GM21576 (cell line): Measurements from ENCODE around the gene CCDC187.

Experiments used
- ATAC-seq: cut with Tn5 transposase; IDR thresholded peaks from one replicate; pipeline ENCODE4 v1.9.1; 2021; ENCODE audit warnings: mild to moderate bottlenecking, moderate library complexity; ENCODE audit not compliant: unreplicated experiment

The CCDC187 gene

DNA sequence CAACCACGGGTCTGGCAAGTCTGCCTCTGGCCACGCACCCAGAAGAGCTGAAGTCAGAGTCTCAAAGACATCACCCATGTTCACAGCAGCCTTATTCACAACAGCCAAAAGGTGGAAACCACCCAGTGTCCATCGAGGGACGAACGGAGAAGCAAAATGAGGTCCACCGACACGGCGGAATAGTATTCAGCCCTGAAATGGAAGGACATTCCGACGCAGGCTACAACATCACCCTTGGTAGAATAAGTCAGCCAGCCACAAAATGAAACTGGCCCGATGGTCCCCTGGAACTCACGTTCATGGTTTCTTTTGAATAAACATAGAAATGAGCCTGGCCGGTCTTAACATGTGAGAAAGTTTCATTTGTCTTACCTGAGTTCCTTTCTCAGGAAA lies 16.9 kb downstream of the CCDC187 start:
- ATAC-seq, result no peak

DNA sequence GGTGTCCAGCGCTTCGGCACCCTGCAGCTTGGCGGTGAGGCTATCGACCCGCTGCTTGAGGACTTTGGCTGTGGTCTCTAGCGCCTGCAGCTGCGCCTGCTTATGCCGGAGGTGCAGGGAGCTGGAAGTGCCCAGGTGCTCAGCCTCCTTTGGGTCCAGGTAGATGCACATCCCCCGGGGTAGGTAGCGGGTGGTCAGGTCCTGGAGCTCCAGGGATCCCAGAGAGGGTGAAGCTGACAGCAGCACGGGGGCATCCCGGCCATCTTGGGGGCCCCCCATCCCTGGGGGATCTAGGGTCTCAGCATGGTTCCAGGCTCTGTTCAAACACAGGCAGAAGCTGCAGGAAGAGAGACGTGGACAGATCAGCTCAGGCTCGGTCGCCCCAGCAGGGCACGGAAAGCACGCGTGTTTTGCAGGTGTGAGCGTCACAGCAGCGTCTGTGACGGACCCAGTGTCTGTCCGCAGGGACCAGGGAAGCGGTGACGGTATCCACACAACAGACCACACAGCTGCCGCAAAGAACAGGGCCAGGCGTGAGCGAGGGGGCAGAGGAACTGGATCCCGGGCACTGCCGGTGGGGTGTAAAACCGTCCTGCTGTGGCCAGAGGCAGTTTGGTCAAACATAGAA lies 17.4 kb downstream of the CCDC187 start:
- no peak for ATAC-seq

DNA sequence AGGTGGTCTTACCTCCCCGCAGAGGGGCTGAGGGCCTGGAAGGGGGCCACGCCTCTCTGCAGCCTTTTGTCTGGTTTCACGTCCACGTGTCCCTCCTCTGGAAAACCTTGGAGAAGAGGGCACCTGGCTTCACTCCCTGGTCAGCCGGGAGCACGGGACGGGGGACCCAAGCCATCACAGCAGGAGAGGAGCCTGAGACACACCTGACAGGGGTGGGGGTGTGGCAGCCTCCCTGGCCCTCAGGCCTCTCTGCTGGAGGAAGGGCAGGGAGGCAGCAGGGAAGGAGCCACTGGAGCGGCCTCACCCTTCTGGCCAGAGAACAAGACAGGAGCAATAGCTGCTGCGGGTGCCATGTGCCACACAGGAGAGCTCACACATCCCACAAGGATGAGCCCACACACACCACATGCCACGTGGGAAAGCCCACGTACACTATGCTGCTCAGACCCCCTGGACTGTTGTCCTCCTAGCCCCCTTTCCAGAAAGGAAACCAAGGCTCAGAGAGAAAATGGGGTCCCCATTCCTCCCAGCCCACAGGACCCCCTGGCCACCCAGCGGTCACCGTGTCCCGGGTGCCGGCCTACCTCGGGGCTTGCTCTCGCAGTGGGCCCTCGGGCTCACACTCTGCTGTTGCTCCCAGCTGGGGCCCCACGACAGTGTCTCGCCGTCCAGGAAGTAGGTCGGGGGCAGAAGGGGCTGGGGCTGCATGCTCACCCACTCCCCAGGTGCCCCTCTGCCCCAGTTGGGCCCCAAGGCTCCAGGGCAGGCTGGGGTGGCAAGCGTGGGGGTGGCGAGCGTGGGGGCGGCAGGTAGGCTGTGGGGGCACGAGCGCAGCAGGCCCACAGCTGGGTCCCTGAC lies 18.2 kb downstream of the CCDC187 start:
- no peak for ATAC-seq

DNA sequence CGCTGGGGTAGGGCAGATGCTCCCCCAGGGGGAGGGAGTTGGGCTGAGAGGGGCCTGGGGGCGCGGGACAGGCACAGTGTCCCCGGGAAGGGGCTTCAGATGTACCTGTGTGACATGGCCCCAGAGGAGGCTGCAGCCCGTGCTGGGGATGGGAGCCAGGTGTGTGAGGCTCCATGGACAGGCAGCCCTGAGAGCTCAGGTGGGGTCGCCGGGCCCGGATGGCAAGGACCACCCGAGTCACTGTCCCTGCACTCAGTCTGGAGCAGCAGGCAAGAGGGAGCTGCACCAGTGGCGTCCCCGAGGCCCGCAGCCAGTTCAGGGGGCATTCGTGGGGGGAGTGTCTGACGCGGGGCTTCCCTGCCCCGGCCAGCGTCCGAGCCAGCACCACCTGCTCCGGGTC lies 18.9 kb downstream of the CCDC187 start:
- ATAC-seq, result no peak

DNA sequence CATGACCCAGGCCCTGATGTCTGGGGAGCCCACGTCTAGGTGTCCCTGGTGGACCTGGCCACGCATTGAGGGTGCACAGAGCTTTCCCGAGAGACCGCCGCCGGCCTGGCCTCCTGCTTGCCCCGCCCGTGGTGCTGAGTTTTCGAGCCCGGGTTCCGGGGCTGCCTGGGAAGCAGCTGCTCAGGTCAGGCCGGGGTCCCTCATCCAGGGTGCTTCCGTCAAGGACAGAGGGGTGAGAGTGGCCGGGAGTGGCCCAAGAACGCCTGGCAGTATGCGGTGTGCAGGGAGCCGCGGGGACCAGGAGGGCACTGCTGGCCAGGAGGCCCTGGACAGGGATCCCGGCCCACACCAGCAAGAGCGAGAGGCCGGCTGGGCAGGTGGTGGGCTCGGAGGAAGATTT lies 19.6 kb downstream of the CCDC187 start:
- no peak for ATAC-seq

DNA sequence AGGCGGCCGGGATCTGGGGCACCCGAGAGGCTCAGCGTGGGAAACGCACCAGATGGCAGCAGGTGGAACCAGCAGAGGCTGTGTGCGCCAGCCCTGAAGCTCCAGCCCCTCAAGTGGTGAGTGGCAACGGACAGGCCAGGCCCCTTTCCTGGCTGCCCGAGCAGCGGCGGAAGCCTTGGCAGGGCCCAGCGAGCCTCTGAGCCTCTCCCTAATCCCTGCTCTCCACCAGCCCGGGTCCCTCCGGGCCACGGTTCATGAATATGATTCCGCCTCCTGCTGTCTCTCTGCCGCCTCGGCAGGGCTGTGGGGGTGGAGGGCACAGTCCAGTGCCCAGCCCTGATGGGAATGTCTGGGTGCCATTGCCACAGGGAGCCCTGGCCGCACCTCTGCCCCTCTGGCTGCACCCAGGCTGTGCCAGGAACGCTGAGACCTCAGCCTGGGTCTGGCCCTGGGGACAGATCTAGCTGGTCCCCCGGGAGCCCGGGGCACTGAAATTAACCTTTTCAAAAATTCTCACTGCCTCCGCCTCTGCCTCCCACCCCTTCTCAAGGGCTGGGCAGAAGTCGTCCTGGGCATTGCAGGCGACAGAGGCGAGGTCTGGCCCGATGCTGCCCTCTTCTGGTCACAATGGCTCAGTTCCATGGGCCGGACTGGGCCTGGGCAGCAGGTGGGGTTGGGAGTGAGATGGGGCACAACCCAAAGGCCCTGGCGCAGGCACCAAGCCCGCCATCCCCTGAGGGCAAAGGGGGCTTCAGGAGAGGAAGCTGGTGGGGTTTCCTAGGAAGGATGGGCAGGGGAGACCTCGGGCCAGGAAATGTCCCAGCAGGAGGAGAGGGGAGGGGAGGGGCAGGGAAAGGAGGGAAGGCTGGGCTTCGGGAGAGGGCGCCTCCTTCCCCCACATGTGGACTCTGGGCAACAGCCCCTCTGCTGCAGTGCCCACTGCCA lies 20.3 kb downstream of the CCDC187 start:
- ATAC-seq, result no peak

DNA sequence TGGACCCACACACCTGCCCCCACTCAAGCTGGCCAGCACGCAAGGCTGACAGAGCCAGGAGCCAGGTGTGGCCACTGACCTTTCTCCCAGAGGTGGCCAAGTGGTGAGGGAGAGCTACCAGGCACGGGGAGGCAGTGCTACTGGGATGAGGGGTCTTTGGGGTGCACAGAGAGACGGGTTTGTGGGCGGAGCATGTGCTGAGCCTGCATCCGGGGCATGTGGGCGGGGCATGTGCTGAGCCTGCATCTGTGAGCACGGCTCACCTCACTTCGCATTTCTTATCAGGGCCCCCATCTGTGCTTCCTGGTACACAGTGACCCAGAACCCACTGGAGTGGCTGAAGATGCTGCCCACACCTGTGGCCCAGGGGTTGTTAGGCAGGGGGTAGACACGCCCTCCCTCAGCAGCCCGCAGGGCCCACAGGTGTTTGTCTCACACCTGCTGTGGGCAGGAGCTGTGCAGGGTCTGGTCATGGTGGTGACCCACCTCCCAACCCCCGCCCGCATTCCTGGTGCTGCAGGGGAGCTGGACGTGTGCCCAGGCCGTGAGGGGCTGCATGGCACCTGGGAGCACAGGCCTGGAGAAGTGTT lies 21.5 kb downstream of the CCDC187 start:
- ATAC-seq, result no peak

DNA sequence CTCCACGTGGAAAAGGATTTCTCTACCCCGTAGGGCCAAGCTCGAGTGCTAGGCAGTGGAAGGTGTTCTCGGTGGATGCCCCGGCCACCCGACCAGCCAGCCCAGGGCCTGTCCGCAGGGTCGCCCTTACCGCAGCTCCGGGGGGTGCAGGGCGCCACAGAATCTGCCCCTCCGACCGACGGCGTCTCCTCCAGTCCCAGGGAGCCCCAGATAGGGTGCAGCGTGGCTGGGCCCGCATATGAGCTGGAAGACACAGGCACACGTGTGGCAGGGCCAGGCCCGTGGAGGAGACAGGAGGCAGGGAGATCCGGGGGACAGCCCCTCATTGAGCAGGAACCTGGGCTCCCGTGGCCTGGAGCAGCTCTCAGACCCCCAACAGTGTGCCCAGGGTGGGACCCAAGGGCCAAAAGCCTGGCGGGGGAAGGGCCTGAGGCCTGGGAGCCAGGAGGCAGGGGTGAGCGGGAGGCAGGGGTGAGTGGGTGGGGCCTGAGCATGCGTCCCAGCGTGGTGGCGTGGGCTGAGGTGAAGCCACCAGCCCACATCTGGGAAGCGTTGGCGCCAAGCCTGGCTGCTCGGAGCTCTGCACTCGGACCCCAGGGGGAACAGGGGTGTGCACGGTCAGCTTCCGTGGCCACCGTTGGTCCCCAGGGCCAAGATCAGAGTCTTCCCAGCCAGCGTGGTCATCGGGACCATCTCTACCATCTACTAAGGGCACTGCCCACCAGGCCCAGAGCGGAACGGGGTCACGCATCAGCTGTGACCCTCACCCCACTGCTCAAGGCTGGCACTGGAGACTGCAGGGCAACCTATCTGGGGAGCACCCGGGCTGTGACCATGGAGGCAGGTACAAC lies 22.2 kb downstream of the CCDC187 start:
- no peak for ATAC-seq

DNA sequence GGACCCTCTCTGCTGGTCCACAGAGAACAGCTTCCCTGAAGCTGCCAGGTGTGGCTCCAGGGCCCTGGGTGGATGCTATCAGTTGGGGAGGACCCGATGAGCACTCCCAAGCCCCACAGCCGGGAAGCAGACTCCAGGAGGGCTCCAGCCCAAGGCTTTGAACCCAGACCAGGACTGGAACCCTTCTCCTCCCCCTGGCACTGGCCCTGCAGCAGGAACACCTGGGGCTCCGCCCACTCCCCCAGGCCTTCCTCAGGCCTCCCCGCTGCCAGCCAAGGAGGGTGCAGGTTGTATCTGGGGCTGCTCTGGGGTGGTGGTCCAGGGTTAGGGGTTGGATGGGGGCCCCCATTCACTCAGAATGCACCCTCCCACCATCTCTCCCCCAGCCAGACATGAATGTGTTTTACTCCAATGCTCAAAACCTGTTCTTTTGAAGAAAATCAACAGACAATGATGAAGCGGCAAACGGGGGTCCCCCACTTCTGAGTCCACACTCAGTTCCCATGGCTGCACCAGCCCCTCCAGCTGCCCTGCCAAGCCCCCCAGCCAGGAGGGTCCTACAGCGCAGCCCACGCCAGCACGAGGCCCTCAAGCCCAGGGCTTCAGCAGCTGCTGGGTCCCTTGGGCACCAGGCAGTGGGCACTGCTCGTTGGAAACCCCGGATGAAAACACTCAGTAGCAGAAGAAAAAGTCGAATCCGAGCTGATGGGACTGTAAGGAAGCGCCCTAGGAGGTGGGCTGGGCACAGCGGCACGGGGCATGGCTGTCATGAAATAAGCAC lies 23.2 kb downstream of the CCDC187 start:
- no peak for ATAC-seq

DNA sequence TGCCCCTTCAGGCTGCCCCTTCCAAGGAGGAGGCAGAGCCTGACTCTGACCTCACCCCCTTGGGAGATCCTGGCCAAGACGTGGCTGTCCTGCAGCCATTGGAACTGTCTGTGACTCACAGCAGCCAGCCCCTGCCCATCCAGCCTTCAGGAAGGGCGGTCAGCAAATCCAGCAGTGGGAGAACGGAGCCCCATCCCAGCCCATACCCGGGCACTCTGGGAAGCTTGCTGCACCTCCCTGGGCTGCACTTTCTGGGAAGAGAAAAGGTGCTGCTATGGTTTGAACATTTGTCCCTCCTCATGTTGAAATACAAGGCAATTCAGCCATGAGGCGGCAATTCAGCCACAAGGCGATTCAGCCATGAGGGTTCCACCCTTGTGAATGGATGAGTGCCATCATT lies 24.4 kb downstream of the CCDC187 start:
- ATAC-seq, result no peak

DNA sequence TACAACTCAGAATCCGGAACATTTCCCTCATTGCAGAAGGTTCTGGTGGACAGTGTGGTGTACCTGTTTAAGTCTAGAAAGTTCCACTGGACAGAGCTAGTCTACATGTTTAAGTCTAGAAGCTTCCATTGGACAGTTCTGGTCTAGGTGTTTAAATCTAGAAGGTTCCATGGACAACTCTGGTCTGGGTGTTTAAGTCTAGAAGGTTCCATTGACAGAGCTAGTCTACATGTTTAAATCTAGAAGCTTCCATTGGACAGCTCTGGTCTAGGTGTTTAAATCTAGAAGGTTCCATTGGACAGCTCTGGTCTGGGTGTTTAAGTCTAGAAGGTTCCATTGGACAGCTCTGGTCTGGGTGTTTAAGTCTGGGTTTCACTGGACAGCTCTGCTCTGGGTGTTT lies 25.0 kb downstream of the CCDC187 start:
- ATAC-seq, result no peak

DNA sequence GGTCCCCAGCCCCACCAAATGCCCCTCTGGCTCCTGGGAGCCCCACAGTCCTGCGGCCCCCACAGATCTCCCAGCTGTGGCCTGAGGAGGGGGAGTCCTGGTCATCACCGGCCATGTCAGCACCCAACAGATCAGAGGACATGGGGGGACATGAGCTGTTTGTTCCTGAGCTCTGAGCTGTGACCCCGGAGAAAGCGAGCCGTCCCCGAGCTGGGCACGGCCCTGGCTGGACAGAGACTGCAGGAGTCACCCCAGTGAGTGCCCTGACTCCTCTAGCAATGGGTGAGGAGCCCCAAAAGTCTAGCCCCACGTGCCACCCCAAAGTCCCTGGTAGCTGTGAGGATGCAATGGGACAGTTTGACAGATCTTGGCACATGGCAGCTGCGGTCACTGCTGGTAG lies 25.7 kb downstream of the CCDC187 start:
- no peak for ATAC-seq

DNA sequence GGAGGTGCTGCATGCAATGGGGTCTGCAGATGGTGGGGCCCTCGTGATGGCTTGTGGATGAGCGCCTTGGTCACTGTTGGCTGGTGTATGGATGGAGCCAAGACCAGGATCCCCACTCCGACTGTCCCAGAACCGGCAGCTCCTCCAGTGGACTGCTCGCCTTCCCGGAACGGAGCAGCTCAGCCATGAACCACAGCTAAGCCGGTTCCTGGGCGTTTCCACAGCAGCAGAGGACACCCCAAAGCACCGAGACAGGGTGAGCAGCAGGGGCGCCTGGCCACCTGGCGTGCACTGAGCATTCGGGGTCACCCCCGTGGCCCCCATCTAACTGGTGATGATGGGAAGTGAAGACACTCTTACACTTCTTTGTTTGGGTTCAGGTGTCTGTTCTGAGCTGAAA lies 26.1 kb downstream of the CCDC187 start:
- ATAC-seq, result no peak

DNA sequence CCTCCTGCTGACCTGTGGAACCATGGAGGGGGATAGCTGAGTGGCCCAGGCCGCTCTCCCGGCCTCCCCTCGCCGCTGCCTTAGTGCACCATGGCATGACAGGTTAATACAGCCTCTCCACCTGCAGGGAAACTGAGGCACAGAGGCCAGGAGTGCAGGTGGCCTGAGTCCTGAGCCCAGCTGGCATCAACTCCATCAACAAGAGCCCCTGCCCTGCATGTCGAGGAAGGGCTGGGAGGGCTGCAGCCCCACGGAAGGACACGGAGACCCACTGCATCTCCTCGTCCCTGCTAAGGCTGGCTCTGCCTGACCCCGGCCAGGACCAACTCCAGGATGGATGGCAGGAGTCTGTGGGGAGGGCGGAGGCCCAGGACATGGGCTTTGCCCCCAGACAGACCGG lies 27.2 kb downstream of the CCDC187 start:
- ATAC-seq, result no peak

DNA sequence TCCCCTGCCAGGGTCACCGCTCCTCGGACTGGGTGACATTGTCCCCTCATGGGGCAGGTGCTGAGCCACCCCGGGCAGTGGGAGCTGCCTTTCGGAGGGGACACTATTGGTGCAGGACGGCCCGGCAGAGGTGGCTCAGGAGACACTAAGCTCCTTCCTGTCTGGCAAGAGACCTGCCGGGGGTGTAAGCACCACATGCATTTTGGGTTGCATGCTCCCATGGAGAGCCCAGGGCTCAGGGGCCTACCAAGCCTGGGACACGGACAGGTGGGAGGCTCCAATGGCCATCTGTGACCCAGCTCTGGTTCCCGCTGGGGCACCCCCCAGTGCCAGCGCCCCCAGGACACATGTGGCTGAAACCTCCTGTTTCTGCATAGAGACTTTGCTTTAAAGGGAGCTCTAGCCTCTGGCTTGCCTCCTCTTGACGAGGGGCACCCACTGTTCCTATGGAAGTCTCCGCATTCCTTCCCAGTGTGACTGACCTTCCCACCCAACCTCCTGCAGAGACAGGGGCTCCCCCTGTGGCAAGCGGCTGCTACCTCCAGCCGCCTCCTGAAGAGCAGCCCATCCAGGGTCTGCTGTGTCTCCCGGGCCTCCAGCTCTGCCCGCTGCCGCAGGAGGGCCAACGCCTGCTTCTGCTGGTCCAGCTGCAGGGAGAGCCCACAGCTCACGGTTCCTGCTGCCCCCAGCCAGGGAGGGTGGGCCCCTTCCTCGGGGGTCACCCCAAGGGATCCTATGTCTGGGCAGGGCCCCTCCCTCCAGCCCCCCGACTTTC lies 28.1 kb downstream of the CCDC187 start:
- no peak for ATAC-seq

DNA sequence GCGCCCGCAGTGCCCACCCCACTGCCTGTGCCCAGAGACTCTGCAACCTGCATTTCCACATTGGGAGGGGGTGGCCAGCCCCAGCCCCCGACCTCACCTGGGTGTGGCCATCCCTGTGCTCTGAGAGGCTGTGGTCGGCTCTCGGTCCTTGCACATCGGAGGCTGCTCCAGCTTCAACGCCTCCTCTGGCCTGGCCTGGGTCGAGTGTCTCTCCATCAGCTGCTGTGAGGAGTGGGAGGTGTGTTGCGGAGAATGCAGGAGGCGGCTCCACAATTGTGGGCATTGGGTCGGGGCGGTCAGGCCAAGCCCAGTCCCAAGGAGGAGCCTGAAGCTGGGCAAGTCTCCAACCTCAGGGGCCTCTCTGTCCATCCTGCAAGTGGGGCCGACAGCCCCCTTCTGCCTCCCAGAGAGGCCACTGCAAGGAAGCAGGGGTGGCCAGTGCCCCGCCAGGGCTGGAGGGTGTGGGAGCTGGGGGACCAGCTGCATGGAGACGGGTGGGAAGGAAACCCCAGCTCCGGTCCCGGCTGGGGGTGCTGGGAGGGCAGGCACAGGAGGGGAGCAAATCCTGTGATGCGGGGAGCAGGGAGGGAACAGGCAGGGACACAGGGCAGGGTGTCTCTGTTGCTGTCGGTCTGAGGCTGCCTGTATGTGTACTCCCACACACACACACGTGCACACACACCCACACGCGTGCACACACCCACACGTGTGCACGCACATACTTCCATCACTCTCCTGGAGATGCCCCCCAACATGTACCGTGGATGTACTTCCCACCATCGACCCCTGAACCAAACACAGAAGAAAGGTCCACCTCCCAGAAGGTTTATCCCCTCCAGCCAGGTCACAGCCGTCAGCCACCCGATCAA lies 28.9 kb downstream of the CCDC187 start:
- no peak for ATAC-seq

DNA sequence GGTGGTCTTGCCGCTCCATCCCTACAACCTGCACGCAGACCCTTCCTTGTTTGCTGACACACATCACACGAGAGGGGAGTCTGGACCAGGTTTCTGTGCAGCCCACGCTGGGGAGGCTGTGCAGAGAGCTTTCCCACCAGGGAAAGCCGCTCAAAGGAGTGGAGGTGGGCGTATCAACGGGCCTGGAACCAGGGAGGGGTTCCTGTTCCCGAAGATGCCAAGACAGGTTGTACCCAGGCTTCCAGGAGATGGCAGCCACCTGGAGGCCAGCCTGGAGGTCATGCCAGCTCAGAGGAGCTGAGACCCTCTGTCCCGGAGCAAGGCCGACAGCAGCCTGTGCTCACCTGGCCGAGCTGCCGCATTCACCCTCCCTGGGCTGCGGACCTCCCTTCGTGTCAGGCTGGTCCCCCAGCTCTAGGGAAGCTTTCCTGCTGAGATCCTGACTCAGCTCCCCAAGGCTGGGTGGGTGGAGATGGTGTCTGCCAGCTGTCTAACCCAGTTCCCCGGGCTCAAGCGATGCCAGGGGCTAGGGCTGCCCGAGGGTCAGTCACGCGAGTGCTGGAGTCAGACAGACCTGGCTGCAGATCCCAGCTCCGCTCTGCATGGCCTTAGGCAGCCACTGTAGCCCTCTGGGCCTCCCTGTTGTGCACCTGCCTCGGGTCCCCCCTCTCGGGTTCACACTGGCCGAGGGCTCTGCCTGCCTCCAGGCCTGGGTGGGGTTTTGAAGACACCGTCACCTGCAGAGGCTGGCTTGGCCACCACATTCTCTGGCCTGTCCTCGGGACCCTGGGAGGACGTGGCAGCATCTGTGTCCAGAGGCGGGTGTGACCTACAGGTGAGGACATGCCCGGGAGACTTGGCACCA lies 29.7 kb downstream of the CCDC187 start:
- ATAC-seq, result no peak
